Activated CD4-positive, CD25-positive, alpha-beta regulatory T cell treated with anti-CD3 and anti-CD28 coated beads, Interleukin-2, amount 50 U/mL, for 24 hours (primary cell): Measurements from ENCODE around the gene DHX35.

ENCODE experiments used
- ATAC-seq, 2 donors: fragments of 150-1000 bp; cut with Tn5 transposase; one replicate each; pipeline ENCODE4 v1.10.0; 2021; ENCODE audit warnings: mild to moderate bottlenecking in 1 of 2, moderate library complexity in 1 of 2

The DHX35 gene

GRCh38 chr20:39032997-39033396, 70.9 kb downstream of the DHX35 start:
- no peak for ATAC-seq

GRCh38 chr20:39036011-39036410, 73.9 kb downstream of the DHX35 start:
- ATAC-seq: no peak

- ATAC-seq: no peak
These were observed 74.7 kb downstream of the DHX35 start for GRCh38 chr20:39036851-39037250.

- ATAC-seq: no peak
These were observed 75.9 kb downstream of the DHX35 start for GRCh38 chr20:39038047-39038446.

GRCh38 chr20:39038495-39038894, 76.4 kb downstream of the DHX35 start:
- ATAC-seq: no peak

GRCh38 chr20:39039261-39039660, 77.1 kb downstream of the DHX35 start:
- ATAC-seq: no peak

GRCh38 chr20:39040116-39040515, 78.0 kb downstream of the DHX35 start:
- ATAC-seq: no peak

- ATAC-seq: no peak
These were observed 78.9 kb downstream of the DHX35 start for GRCh38 chr20:39041067-39041466.

GRCh38 chr20:39042279-39043150, 80.4 kb downstream of the DHX35 start:
- no peak for ATAC-seq

- no peak for ATAC-seq
These were observed 82.4 kb downstream of the DHX35 start for GRCh38 chr20:39044501-39044900.

- no peak for ATAC-seq
These were observed 83.5 kb downstream of the DHX35 start for GRCh38 chr20:39045676-39046075.

- ATAC-seq: no peak
These were observed 85.4 kb downstream of the DHX35 start for GRCh38 chr20:39047417-39047985.

- ATAC-seq: peak; percentile 70 to 71
These were observed 86.0 kb downstream of the DHX35 start for GRCh38 chr20:39048000-39048696.

GRCh38 chr20:39049148-39049547, 87.0 kb downstream of the DHX35 start:
- no peak for ATAC-seq

- peak; percentile 84 for ATAC-seq
These were observed 87.8 kb downstream of the DHX35 start for GRCh38 chr20:39049684-39050554.

GRCh38 chr20:39050555-39050902, 88.4 kb downstream of the DHX35 start:
- ATAC-seq: no peak

- ATAC-seq: no peak
These were observed 90.5 kb downstream of the DHX35 start for GRCh38 chr20:39052676-39053075.

- ATAC-seq: no peak
These were observed 95.0 kb downstream of the DHX35 start for GRCh38 chr20:39057143-39057542.

- no peak for ATAC-seq
These were observed 95.8 kb downstream of the DHX35 start for GRCh38 chr20:39057911-39058310.

GRCh38 chr20:39059036-39059435, 96.9 kb downstream of the DHX35 start:
- no peak for ATAC-seq

- ATAC-seq: no peak
These were observed 104.5 kb downstream of the DHX35 start for GRCh38 chr20:39066471-39067242.
